Activated B cell treated with CpG ODN at 0.5 μM for 24 hours (primary cell): ENCODE data around the gene NFKBIE. TPM values are rescaled to one million over a fixed set of nuclear protein-coding genes. Genes with fewer than 3 reads are reported as not detected.
"Not testable (repeated sequence)": the region's sequence is repeated elsewhere in the genome, so short reads cannot be mapped to it uniquely, and the experiment has no call there.

Experiments
- ATAC-seq: fragments of 200-7000 bp; cut with Tn5 transposase; one replicate; pipeline ENCODE4 v1.10.0; 2021; ENCODE audit warnings: low read depth, mild to moderate bottlenecking, moderate library complexity
- CTCF ChIA-PET: fragments of 350-600 bp; sonication (Branson Sonifier 250); formaldehyde crosslinking; loops from one replicate; lab custom pipeline; 2021; ENCODE audit warnings: antibody characterized with exemption; lab: Charles Lee
- POLR2A ChIA-PET: fragments of 350-600 bp; sonication (Branson Sonifier 250); formaldehyde crosslinking; loops from one replicate; lab custom pipeline; 2021; ENCODE audit warnings: antibody characterized with exemption; lab: Charles Lee
- DNase-seq: peaks from one replicate; pipeline ENCODE4 v3.0.0; 2022
- H3K27ac Mint-ChIP-seq: one replicate; pipeline ENCODE4 v1.8.0; 2020; ENCODE audit warnings: mixed read lengths
- H3K27me3 Mint-ChIP-seq: one replicate; pipeline ENCODE4 v1.8.0; 2021; ENCODE audit warnings: mixed read lengths
- H3K36me3 Mint-ChIP-seq: one replicate; pipeline ENCODE4 v1.8.0; 2021; ENCODE audit warnings: low read depth, mixed read lengths
- H3K4me1 Mint-ChIP-seq: one replicate; pipeline ENCODE4 v1.8.0; 2021; ENCODE audit warnings: mixed read lengths
- H3K4me3 Mint-ChIP-seq: one replicate; pipeline ENCODE4 v1.8.0; 2020; ENCODE audit warnings: mild to moderate bottlenecking, mixed read lengths
- H3K9me3 Mint-ChIP-seq: one replicate; pipeline ENCODE4 v1.8.0; 2020; ENCODE audit warnings: mixed read lengths
- intact Hi-C: fragments of 100-400 bp; cut with micrococcal nuclease; formaldehyde crosslinking; loops from one replicate; pipeline ENCODE4 v1.15.1; 2024
- total RNA-seq: library from RNA; stranded (reverse); gene quantifications from 2 replicates; pipeline ENCODE4 v1.2.3, GENCODE V29; 2022
- TF ChIP-seq, protein P1 (sequence below): fragments of 200-600 bp; IDR thresholded peaks from one replicate; pipeline ENCODE4 v1.8.0; 2022; ENCODE audit warnings: antibody characterized with exemption, mild to moderate bottlenecking

The NFKBIE gene
- total RNA-seq, 1 donor from 2014 or later: 94.7 TPM

DNA sequence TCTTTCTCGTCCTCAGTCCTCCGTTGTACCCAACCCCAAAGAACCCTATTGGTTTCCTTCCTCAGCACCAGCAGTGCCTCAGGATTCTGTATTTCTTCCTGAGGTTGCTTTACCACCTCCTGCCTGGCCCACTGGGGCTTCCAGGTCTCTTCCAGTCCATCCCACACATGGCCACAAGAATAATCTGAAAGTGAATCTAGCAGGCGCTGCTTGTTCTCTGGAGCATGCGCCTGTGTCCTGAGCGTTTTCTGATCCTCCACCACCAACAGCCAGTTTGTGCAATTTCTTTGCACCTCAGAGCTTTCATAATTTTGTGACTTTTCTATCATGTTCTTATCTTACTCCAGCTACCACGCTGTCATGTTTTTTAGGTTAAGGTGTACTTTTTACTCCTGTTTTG is 30.1 kb downstream of the NFKBIE start:
- TF ChIP-seq, protein P1, sequence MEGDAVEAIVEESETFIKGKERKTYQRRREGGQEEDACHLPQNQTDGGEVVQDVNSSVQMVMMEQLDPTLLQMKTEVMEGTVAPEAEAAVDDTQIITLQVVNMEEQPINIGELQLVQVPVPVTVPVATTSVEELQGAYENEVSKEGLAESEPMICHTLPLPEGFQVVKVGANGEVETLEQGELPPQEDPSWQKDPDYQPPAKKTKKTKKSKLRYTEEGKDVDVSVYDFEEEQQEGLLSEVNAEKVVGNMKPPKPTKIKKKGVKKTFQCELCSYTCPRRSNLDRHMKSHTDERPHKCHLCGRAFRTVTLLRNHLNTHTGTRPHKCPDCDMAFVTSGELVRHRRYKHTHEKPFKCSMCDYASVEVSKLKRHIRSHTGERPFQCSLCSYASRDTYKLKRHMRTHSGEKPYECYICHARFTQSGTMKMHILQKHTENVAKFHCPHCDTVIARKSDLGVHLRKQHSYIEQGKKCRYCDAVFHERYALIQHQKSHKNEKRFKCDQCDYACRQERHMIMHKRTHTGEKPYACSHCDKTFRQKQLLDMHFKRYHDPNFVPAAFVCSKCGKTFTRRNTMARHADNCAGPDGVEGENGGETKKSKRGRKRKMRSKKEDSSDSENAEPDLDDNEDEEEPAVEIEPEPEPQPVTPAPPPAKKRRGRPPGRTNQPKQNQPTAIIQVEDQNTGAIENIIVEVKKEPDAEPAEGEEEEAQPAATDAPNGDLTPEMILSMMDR: no peak
- no peak for ATAC-seq
- Mint-ChIP-seq H3K36me3 (peaks cover 2% of the 10 kb centered on the region), H3K27ac (no peak overlapping the region), H3K9me3 (no peaks in the 10 kb centered on the region), H3K27me3 (no peaks in the 10 kb centered on the region), H3K4me3 (no peak overlapping the region), H3K4me1 (peaks cover 17% of the 10 kb centered on the region)
- no peak for DNase-seq
- CTCF ChIA-PET: interaction anchor here (1.3 to 5.1 kb wide), 7 partner anchors 9 to 63 kb away, joined by 4 to 31 read pairs (median 5); partner anchors contain the start of genes HSP90AB1 and SLC35B2
- POLR2A ChIA-PET: interaction anchor here (0.6 to 1.7 kb wide), 4 partner anchors 9 to 73 kb away, joined by 3 to 8 read pairs (median 4); partner anchors contain the start of gene HSP90AB1
- intact Hi-C loops: no loop called here

DNA sequence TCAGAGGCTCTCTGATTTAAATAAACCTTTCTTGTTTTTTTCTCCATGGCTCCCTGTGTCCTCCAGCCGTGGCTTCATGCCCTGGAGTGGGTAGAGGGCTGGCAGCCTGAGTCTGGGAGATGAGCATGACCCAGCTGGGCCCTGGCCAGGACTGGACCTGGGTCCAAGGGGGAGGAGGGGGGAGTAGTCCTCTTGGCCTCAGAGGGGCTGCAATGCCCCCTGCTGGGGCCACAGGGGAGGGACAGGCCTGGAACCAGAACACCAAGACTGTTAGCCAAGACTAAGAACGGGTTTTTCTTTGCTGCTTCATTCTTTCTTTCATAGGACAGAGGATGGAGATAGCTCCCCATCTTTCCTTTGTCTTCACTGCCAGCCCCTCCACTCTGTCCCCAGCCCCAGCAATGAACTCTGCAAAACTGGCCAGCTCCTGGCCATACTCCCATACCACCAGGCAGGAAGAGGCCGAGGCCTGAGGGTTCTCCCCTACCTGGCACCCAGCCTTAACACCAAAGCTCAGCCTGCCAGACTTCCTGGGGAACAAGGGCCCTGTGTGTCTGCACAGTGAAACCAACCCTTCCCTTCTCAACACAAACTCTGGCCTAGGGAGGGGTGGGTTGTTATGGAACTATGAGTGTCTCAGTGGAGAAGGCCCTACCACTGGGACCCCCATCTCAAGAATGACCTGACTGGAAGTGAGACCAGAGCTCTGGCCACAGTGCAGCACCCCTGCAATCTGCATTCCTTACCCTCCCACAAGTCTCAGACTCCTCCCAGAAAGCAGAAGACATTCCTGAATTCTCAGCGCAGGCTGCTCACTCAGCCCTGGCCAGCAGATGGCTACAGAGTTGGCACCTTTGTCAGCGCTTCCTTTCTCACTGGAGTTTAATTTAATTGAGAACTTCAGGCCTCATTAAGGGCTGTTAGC is 31.0 kb downstream of the NFKBIE start:
- H3K9me3 Mint-ChIP-seq: no peaks in the 10 kb centered on the region
- TF ChIP-seq, protein P1: no peak
- DNase-seq: no peak
- intact Hi-C loops: no loop called here
- no peak overlapping the region for H3K4me3 Mint-ChIP-seq
- peaks cover 2% of the 10 kb centered on the region for H3K36me3 Mint-ChIP-seq
- peaks cover 17% of the 10 kb centered on the region for H3K4me1 Mint-ChIP-seq
- POLR2A ChIA-PET: interaction anchor here (1.0 to 1.7 kb wide), 3 partner anchors 10 to 13 kb away, joined by 3 to 8 read pairs (median 4); partner anchors contain the start of gene HSP90AB1
- ATAC-seq: no peak
- H3K27me3 Mint-ChIP-seq: no peaks in the 10 kb centered on the region
- CTCF ChIA-PET: interaction anchor here (1.3 to 5.1 kb wide), 5 partner anchors 12 to 65 kb away, joined by 5 to 31 read pairs (median 5); partner anchors contain the start of genes HSP90AB1 and SLC35B2
- no peak overlapping the region for H3K27ac Mint-ChIP-seq

DNA sequence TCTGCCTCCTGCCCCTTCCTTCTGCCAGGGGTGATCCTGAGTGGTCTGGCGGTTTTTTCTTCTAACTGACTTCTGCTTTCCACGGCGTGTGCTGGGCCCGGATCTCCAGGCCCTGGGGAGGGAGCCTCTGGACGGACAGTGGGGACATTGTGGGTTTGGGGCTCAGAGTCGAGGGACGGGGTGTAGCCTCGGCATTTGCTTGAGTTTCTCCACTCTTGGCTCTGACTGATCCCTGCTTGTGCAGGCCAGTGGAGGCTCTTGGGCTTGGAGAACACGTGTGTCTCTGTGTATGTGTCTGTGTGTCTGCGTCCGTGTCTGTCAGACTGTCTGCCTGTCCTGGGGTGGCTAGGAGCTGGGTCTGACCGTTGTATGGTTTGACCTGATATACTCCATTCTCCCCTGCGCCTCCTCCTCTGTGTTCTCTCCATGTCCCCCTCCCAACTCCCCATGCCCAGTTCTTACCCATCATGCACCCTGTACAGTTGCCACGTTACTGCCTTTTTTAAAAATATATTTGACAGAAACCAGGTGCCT is 31.7 kb downstream of the NFKBIE start:
- H3K4me3 Mint-ChIP-seq: no peak overlapping the region
- CTCF ChIA-PET: interaction anchor here (1.1 to 5.1 kb wide), 5 partner anchors 12 to 65 kb away, joined by 3 to 31 read pairs (median 5); partner anchors contain the start of gene HSP90AB1
- no peak for DNase-seq
- H3K27ac Mint-ChIP-seq: no peak overlapping the region
- H3K4me1 Mint-ChIP-seq: peaks cover 16% of the 10 kb centered on the region
- TF ChIP-seq, protein P1: no peak
- POLR2A ChIA-PET: interaction anchor here (1.7 kb wide), 1 partner anchor 13 kb away, joined by 8 read pairs; the partner anchor contains the start of gene HSP90AB1
- intact Hi-C loops: no loop called here
- no peak for ATAC-seq
- H3K9me3 Mint-ChIP-seq: no peaks in the 10 kb centered on the region
- no peaks in the 10 kb centered on the region for H3K27me3 Mint-ChIP-seq
- peaks cover 2% of the 10 kb centered on the region for H3K36me3 Mint-ChIP-seq

DNA sequence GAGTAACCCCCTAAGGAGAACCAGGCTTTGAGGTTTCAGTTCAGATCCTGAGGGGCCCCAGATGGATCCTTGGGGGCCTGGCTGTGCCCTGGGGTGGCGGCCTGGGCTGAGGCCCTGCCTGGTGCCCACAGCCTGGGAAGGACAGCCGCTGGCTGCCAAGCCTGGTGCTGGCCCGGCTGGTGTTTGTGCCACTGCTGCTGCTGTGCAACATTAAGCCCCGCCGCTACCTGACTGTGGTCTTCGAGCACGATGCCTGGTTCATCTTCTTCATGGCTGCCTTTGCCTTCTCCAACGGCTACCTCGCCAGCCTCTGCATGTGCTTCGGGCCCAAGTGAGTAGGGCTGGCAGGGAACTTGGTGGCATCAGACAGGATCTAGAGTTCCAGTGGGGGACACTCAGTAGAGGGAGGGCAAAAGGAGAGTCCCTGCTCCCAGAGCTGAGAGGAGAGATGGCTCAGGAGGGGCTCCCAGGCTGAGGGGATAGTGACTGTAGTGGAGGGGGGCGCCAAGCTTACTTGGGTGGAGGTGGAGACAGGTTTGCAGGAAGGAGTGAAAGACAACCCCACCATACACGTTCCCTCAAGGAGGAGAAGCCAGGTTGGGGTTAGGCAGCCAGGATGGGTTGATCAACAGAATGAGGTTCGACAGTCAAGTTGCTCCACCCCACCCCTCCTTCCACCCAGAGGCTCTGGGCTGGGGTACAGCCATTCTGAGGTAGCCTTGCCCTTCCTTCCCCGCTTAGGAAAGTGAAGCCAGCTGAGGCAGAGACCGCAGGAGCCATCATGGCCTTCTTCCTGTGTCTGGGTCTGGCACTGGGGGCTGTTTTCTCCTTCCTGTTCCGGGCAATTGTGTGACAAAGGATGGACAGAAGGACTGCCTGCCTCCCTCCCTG is 32.4 kb downstream of the NFKBIE start:
- no peak for DNase-seq

DNA sequence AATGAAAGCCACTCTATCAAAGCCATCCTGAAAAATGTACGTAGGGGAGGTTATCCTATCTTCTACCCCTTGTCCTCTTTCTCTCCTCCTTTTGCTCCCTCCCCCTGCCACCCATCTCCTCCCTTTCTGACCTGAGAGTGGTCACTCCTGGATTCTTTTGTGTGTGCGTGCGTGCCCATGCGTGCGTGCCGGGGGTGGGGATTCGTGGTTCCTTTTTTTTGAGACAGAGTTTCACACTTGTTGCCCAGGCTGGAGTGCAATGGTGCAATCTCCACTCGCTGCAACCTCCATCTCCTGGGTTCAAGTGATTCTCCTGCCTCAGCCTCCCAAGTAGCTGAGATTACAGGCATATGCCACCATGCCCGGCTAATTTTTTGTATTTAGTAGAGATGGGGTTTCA is 33.9 kb downstream of the NFKBIE start:
- H3K36me3 Mint-ChIP-seq, H3K4me3 Mint-ChIP-seq, DNase-seq, H3K27me3 Mint-ChIP-seq, H3K9me3 Mint-ChIP-seq, intact Hi-C loops, POLR2A ChIA-PET, H3K27ac Mint-ChIP-seq, CTCF ChIA-PET, ATAC-seq, H3K4me1 Mint-ChIP-seq: not testable (repeated sequence)

More for the DNA sequence above, 32.4 kb downstream of the NFKBIE start:
- CTCF ChIA-PET: interaction anchor here (1.1 to 1.5 kb wide), 2 partner anchors 13 to 64 kb away, joined by 3 to 5 read pairs; no protein-coding TSS in a partner anchor
- intact Hi-C loops: no loop called here
- no peaks in the 10 kb centered on the region for H3K9me3 Mint-ChIP-seq
- no peak for ATAC-seq
- TF ChIP-seq, protein P1: no peak
- H3K36me3 Mint-ChIP-seq: peaks cover 2% of the 10 kb centered on the region
- no peak overlapping the region for H3K27ac Mint-ChIP-seq
- H3K4me3 Mint-ChIP-seq: no peak overlapping the region
- no peaks in the 10 kb centered on the region for H3K27me3 Mint-ChIP-seq
- H3K4me1 Mint-ChIP-seq: peaks cover 10% of the 10 kb centered on the region
- POLR2A ChIA-PET: interaction anchor here (0.6 kb wide), 2 partner anchors 709 to 1233 kb away, joined by 5 to 13 read pairs; no protein-coding TSS in a partner anchor
